GM21447 (cell line): ENCODE data around the gene ZNF345.

Experiments used
- ATAC-seq: cut with Tn5 transposase; IDR thresholded peaks from one replicate; pipeline ENCODE4 v1.9.1; 2021; ENCODE audit not compliant: unreplicated experiment

Gene ZNF345

GRCh38 chr19:36916991-36917390 lies 66.3 kb downstream of the ZNF345 start:
- no peak for ATAC-seq

GRCh38 chr19:36918090-36918489 lies 67.4 kb downstream of the ZNF345 start:
- no peak for ATAC-seq
